HT-29 (cell line): ENCODE data around the gene SMIM28. TPM values are rescaled to one million over a fixed set of nuclear protein-coding genes. Genes with fewer than 3 reads are reported as not detected.
A peak's percentile ranks its signal among the peaks of the same experiment; 100 is the strongest.
"Not testable (repeated sequence)": the region's sequence is repeated elsewhere in the genome, so short reads cannot be mapped to it uniquely, and the experiment has no call there.

Experiments used
- DNase-seq: peaks from one replicate; pipeline ENCODE4 v3.0.0-alpha.2; 2015; ENCODE audit warnings: low spot score
- total RNA-seq: library from RNA; depleted of rRNA; stranded (reverse); fragments of >200 nt; shearing (Covaris generic); gene quantifications from 2 replicates; pipeline ENCODE4 v1.2.3, GENCODE V29; 2014

The SMIM28 gene
- total RNA-seq, 1 experiment from 2014 or later = not detected

GRCh38 chr6:138404666-138405337 is 27.1 kb downstream of the SMIM28 start:
- DNase-seq = peak; percentile 42

- no peak for DNase-seq
These were observed 28.2 kb downstream of the SMIM28 start for GRCh38 chr6:138405816-138406413.

GRCh38 chr6:138406443-138406842 is 28.7 kb downstream of the SMIM28 start:
- DNase-seq = peak; percentile 79

GRCh38 chr6:138410048-138410735 is 32.5 kb downstream of the SMIM28 start:
- no peak for DNase-seq

GRCh38 chr6:138410972-138411880 is 33.5 kb downstream of the SMIM28 start:
- no peak for DNase-seq

- no peak for DNase-seq
These were observed 37.4 kb downstream of the SMIM28 start for GRCh38 chr6:138415125-138415524.

GRCh38 chr6:138416206-138416605 is 38.5 kb downstream of the SMIM28 start:
- DNase-seq = no peak

GRCh38 chr6:138417493-138418117 is 39.9 kb downstream of the SMIM28 start:
- no peak for DNase-seq

GRCh38 chr6:138418118-138418742 is 40.5 kb downstream of the SMIM28 start:
- DNase-seq = no peak

GRCh38 chr6:138419766-138420165 is 42.1 kb downstream of the SMIM28 start:
- no peak for DNase-seq

- DNase-seq = no peak
These were observed 42.7 kb downstream of the SMIM28 start for GRCh38 chr6:138420356-138420755.

- DNase-seq = no peak
These were observed 43.4 kb downstream of the SMIM28 start for GRCh38 chr6:138421089-138421488.

GRCh38 chr6:138421608-138422007 is 43.9 kb downstream of the SMIM28 start:
- no peak for DNase-seq

- DNase-seq = no peak
These were observed 45.2 kb downstream of the SMIM28 start for GRCh38 chr6:138422861-138423260.

GRCh38 chr6:138424004-138424904 is 46.5 kb downstream of the SMIM28 start:
- no peak for DNase-seq

- DNase-seq = not testable (repeated sequence)
These were observed 47.6 kb downstream of the SMIM28 start for GRCh38 chr6:138425256-138425655.

GRCh38 chr6:138426500-138427123 is 48.9 kb downstream of the SMIM28 start:
- DNase-seq = no peak

GRCh38 chr6:138427701-138428100 is 50.0 kb downstream of the SMIM28 start:
- DNase-seq = no peak

- peak; percentile 64 for DNase-seq
These were observed 51.4 kb downstream of the SMIM28 start for GRCh38 chr6:138428944-138429598.
